Liver (tissue), 9 donors: ENCODE measurements around the gene ABCA9. TPM values are rescaled to one million over a fixed set of nuclear protein-coding genes. Genes with fewer than 3 reads are reported as not detected.

Experiments used
- DNase-seq: peaks from one replicate; pipeline ENCODE4 v3.0.0-alpha.2; 2017; ENCODE audit warnings: low spot score
- H3K27ac ChIP-seq, 2 donors: one replicate each; pipeline ENCODE4 v1.7.0; 2013; ENCODE audit warnings: inconsistent platforms in 2 of 2, low read length in 2 of 2, control low read depth in 1 of 2, low read depth in 1 of 2, mild to moderate bottlenecking in 1 of 2
- H3K27me3 ChIP-seq, 4 donors: one replicate each; pipeline versions ENCODE4 v1.6.1 to v1.7.0; 2013; ENCODE audit warnings: low read length in 3 of 4, inconsistent platforms in 1 of 4, mild to moderate bottlenecking in 1 of 4, moderate library complexity in 1 of 4; ENCODE audit not compliant: control insufficient read depth in 4 of 4, insufficient read depth in 4 of 4
- H3K36me3 ChIP-seq, 4 donors: one replicate each; pipeline versions ENCODE4 v1.6.1 to v1.7.0; 2013; ENCODE audit warnings: low read length in 3 of 4, mild to moderate bottlenecking in 3 of 4, low read depth in 1 of 4, moderate library complexity in 1 of 4; ENCODE audit not compliant: control insufficient read depth in 4 of 4, insufficient read depth in 3 of 4
- H3K4me1 ChIP-seq, 4 donors: one replicate each; pipeline versions ENCODE4 v1.6.1 to v1.7.0; 2013; ENCODE audit warnings: low read length in 3 of 4, mild to moderate bottlenecking in 3 of 4, moderate library complexity in 1 of 4; ENCODE audit not compliant: control insufficient read depth in 4 of 4, insufficient read depth in 4 of 4
- H3K4me3 ChIP-seq, 3 donors: one replicate each; pipeline versions ENCODE4 v1.6.1 to v1.7.0; 2013; ENCODE audit warnings: low read length in 3 of 3, control low read depth in 1 of 3, low read depth in 1 of 3, mild to moderate bottlenecking in 1 of 3
- H3K9ac ChIP-seq, 2 donors: one replicate each; pipeline ENCODE4 v1.7.0; 2013; ENCODE audit warnings: low read length in 2 of 2, mild to moderate bottlenecking in 2 of 2, moderate library complexity in 2 of 2, control low read depth in 1 of 2, low read depth in 1 of 2
- H3K9me3 ChIP-seq, 4 donors: one replicate each; pipeline versions ENCODE4 v1.6.1 to v1.7.0; 2013; ENCODE audit warnings: low read length in 3 of 4; ENCODE audit not compliant: control insufficient read depth in 4 of 4
- EGR1 ChIP-seq, 2 donors: IDR thresholded peaks; 2 replicates each; pipeline ENCODE4 v1.6.1; 2016 to 2018; ENCODE audit warnings: antibody characterized with exemption in 2 of 2, low read depth in 2 of 2
- FOXA1 ChIP-seq: IDR thresholded peaks from 2 replicates; pipeline ENCODE4 v1.6.1; 2016; ENCODE audit warnings: antibody characterized with exemption
- FOXA2 ChIP-seq: IDR thresholded peaks from 2 replicates; pipeline ENCODE4 v1.6.1; 2016; ENCODE audit warnings: antibody characterized with exemption
- GABPA ChIP-seq, 2 donors: IDR thresholded peaks in 1 of 2; conservative IDR thresholded peaks in 1 of 2; 2 replicates each; pipeline ENCODE4 v1.6.1; 2016; ENCODE audit warnings: antibody characterized with exemption in 2 of 2, mild to moderate bottlenecking in 1 of 2, moderate library complexity in 1 of 2
- HNF4A ChIP-seq, 2 donors: conservative IDR thresholded peaks; 2 replicates each; pipeline ENCODE4 v1.6.1; 2016; ENCODE audit warnings: antibody characterized with exemption in 2 of 2, mild to moderate bottlenecking in 2 of 2
- HNF4G ChIP-seq: IDR thresholded peaks from 2 replicates; pipeline ENCODE4 v1.6.1; 2016; ENCODE audit warnings: antibody characterized with exemption
- JUND ChIP-seq, 2 donors: IDR thresholded peaks; 2 replicates each; pipeline ENCODE4 v1.6.1; 2016; ENCODE audit warnings: antibody characterized with exemption in 2 of 2
- NR2F2 ChIP-seq: IDR thresholded peaks from 2 replicates; pipeline ENCODE4 v1.6.1; 2016; ENCODE audit warnings: antibody characterized with exemption
- RAD21 ChIP-seq, 2 donors: IDR thresholded peaks; 2 replicates each; pipeline ENCODE4 v1.6.1; 2016; ENCODE audit warnings: antibody characterized with exemption in 2 of 2, mild to moderate bottlenecking in 2 of 2
- REST ChIP-seq: IDR thresholded peaks from 2 replicates; pipeline ENCODE4 v1.6.1; 2016; ENCODE audit warnings: antibody characterized with exemption, mild to moderate bottlenecking
- RXRA ChIP-seq, 2 donors: IDR thresholded peaks; 2 replicates each; pipeline ENCODE4 v1.6.1; 2017 to 2018; ENCODE audit warnings: antibody characterized with exemption in 2 of 2, mild to moderate bottlenecking in 1 of 2
- SP1 ChIP-seq: IDR thresholded peaks from 2 replicates; pipeline ENCODE4 v1.6.1; 2018; ENCODE audit warnings: antibody characterized with exemption, mild to moderate bottlenecking
- TAF1 ChIP-seq: conservative IDR thresholded peaks from 2 replicates; pipeline ENCODE4 v1.6.1; 2016; ENCODE audit warnings: antibody characterized with exemption, mild to moderate bottlenecking
- YY1 ChIP-seq: IDR thresholded peaks from 2 replicates; pipeline ENCODE4 v1.6.1; 2016; ENCODE audit warnings: antibody characterized with exemption, mild to moderate bottlenecking
- ZBTB33 ChIP-seq: IDR thresholded peaks from 2 replicates; pipeline ENCODE4 v1.6.1; 2016; ENCODE audit warnings: antibody characterized with exemption
- WGBS: extraction: QIAGEN DNeasy Blood & Tissue Kit; methylation state at CpG from one replicate; pipeline ENCODE4 v1.1.7; 2013; 5-methylcytosine and 5-hydroxymethylcytosine counted together
- polyA plus RNA-seq, 2 donors: library from polyadenylated mRNA; stranded (reverse) in 1 of 2; unstranded in 1 of 2; fragments of 200-250 nt in 1 of 2; fragments of >200 nt in 1 of 2; fragmentation: Nextera tagmentation in 1 of 2; extraction: Ambion mirVana in 1 of 2; gene quantifications; one replicate each; pipeline versions ENCODE4 v1.2.1 to v1.2.3, GENCODE V29; 2013 to 2015
- total RNA-seq, 2 donors: library from RNA; depleted of rRNA; stranded (reverse); fragments of >200 nt; gene quantifications; one replicate each; pipeline ENCODE4 v1.2.3, GENCODE V29; 2014
- TF ChIP-seq, protein P1 (sequence below): fragments of 150-350 bp; IDR thresholded peaks from 2 replicates; pipeline ENCODE4 v1.5.1; 2017; ENCODE audit warnings: improper control_type of control experiment, low read depth, low read length; ENCODE audit not compliant: missing input control
- TF ChIP-seq, protein P2 (sequence below): IDR thresholded peaks from 2 replicates; pipeline ENCODE4 v1.6.1; 2016; ENCODE audit warnings: antibody characterized with exemption
- TF ChIP-seq, protein P3 (sequence below): IDR thresholded peaks from 2 replicates; pipeline ENCODE4 v1.6.1; 2016; ENCODE audit warnings: antibody characterized with exemption
- donor health status: healthy.
- donor health status: healthy.
- donor health status: healthy.
- donor health status: healthy.
- donor health status: healthy.

Gene ABCA9
- total and polyA plus RNA-seq, 4 donors: 1.4 to 18.9 (median 5.9) TPM

GRCh38 chr17:69048634-69049033, 12.1 kb downstream of the ABCA9 start:
- H3K27ac ChIP-seq: peak overlapping the region in 1 of 2 donors; percentile 51

DNA sequence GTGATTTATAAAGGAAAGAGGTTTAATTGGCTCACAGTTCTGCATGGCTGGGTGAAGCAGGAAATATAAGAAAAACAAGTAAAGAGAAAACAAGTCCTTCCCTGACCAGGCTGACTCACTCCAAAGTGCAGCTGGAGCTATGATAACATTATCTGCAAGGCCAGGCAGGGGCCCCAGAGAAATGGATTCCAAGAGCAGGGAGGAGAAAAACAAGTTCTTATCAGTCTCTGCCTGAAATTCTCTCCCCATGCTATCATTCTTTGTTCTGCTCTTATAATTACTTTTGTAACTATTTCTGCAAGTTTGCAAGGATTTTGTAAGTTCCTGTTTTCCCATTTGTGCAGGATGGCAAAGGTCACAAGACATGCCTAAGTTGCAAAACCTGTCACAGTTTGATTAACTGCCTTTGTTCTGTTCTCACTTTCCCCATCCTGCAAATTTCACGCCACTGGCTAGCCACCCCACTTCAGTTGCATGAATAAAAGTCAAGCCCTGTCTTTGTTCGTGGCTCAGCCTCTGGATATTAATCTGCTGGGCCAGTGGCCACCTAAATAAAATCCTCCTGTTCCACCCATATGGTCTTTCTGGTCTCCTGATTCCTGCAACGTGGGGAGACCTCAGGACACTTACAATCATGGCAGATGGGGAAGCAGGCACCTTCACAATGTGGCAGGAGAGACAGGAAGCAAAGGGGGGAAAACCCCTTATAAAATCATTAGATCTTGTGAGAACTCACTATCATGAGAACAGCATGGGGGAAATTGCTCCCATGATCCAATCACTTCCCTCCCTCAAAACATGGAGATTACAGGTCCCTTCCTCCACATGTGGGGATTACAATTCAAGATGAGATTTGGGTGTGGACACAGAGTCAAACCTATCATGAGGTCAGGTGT, 13.1 kb downstream of the ABCA9 start:
- Histone ChIP-seq H3K4me1 (peaks cover 3 to 15% (median 8%) of the 10 kb centered on the region in 4 donors), H3K36me3 (peaks cover 0 to 16% (median 6%) of the 10 kb centered on the region in 4 donors), H3K9ac (no peak overlapping the region), H3K27ac (peak overlapping the region; percentile 38 to 58), H3K27me3 (no peaks in the 10 kb centered on the region), H3K9me3 (no peaks in the 10 kb centered on the region), H3K4me3 (no peak overlapping the region)
- 25% methylated on average over 3 of the region's 3 CpGs for WGBS
- TF ChIP-seq RXRA (IDR thresholded peaks at IDR 0.05): peak; percentile 43 to 47
- TF ChIP-seq FOXA2: no peak
- TF ChIP-seq, protein P1, sequence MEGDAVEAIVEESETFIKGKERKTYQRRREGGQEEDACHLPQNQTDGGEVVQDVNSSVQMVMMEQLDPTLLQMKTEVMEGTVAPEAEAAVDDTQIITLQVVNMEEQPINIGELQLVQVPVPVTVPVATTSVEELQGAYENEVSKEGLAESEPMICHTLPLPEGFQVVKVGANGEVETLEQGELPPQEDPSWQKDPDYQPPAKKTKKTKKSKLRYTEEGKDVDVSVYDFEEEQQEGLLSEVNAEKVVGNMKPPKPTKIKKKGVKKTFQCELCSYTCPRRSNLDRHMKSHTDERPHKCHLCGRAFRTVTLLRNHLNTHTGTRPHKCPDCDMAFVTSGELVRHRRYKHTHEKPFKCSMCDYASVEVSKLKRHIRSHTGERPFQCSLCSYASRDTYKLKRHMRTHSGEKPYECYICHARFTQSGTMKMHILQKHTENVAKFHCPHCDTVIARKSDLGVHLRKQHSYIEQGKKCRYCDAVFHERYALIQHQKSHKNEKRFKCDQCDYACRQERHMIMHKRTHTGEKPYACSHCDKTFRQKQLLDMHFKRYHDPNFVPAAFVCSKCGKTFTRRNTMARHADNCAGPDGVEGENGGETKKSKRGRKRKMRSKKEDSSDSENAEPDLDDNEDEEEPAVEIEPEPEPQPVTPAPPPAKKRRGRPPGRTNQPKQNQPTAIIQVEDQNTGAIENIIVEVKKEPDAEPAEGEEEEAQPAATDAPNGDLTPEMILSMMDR: no peak
- TF ChIP-seq JUND (IDR thresholded peaks at IDR 0.05): peak; percentile 53 to 80
- TF ChIP-seq, protein P2, sequence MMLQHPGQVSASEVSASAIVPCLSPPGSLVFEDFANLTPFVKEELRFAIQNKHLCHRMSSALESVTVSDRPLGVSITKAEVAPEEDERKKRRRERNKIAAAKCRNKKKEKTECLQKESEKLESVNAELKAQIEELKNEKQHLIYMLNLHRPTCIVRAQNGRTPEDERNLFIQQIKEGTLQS: no peak
- peak; percentile 72 for TF ChIP-seq SP1
- peak; percentile 22 for TF ChIP-seq ZBTB33
- peak; percentile 91 for TF ChIP-seq NR2F2
- TF ChIP-seq RAD21 (IDR thresholded peaks at IDR 0.05): peak in 1 of 2 donors; percentile 32
- no peak for TF ChIP-seq EGR1 (IDR thresholded peaks at IDR 0.05; ENCODE audit: low read depth in 2 of 2)
- TF ChIP-seq REST: no peak
- TF ChIP-seq, protein P3, sequence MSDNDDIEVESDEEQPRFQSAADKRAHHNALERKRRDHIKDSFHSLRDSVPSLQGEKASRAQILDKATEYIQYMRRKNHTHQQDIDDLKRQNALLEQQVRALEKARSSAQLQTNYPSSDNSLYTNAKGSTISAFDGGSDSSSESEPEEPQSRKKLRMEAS: peak; percentile 31
- TF ChIP-seq GABPA (IDR thresholded peaks at IDR 0.05 in 1 of 2, conservative IDR thresholded peaks at IDR 0.05 in 1 of 2): no peak
- TF ChIP-seq FOXA1: no peak
- TF ChIP-seq TAF1: no peak
- peak; percentile 51 for TF ChIP-seq HNF4G
- peak; percentile 79 for TF ChIP-seq YY1
- TF ChIP-seq HNF4A (conservative IDR thresholded peaks at IDR 0.05): peak; percentile 87 to 88
- peak; percentile 48 for DNase-seq

More at GRCh38 chr17:69048634-69049033, 12.1 kb downstream of the ABCA9 start:
- H3K9me3 ChIP-seq: no peaks in the 10 kb centered on the region
- H3K27me3 ChIP-seq: no peaks in the 10 kb centered on the region
- H3K4me3 ChIP-seq: no peak overlapping the region
- DNase-seq: no peak
- 93% methylated on average over 2 of the region's 2 CpGs for WGBS
- H3K4me1 ChIP-seq: peaks cover 3 to 15% (median 8%) of the 10 kb centered on the region in 4 donors
- peaks cover 0 to 11% (median under 1%) of the 10 kb centered on the region in 4 donors for H3K36me3 ChIP-seq
- H3K9ac ChIP-seq: no peak overlapping the region
- TF ChIP-seq NR2F2: no peak
- TF ChIP-seq SP1: no peak
- TF ChIP-seq TAF1: no peak
